K562 (cell line): ENCODE data around the gene PLCB4. TPM values are rescaled to one million over a fixed set of nuclear protein-coding genes. Genes with fewer than 3 reads are reported as not detected.

ENCODE experiments used
- ARID1B ChIP-seq: fragments of 450-650 bp; IDR thresholded peaks from 2 replicates; pipeline ENCODE4 v1.6.1; 2016; ENCODE audit warnings: antibody characterized with exemption, mild to moderate bottlenecking, inconsistent platforms
- ATF6 ChIP-seq: sonication (generic); formaldehyde crosslinking; IDR thresholded peaks from 2 replicates; pipeline ENCODE4 v1.4.0; 2020; ENCODE audit warnings: mild to moderate bottlenecking, missing genetic modification reagents
- BCOR ChIP-seq: fragments of 450-650 bp; IDR thresholded peaks from 2 replicates; pipeline ENCODE4 v1.6.1; 2016
- DDX20 ChIP-seq: fragments of 450-650 bp; IDR thresholded peaks from 2 replicates; pipeline ENCODE4 v1.6.1; 2016; ENCODE audit warnings: missing genetic modification characterization, low read depth, mild to moderate bottlenecking, missing compliant biosample characterization, moderate library complexity
- DPF2 ChIP-seq: fragments of 450-650 bp; IDR thresholded peaks from 2 replicates; pipeline ENCODE4 v1.6.1; 2016
- EP300 ChIP-seq: IDR thresholded peaks from 2 replicates; pipeline ENCODE4 v1.6.1; 2012; ENCODE audit warnings: low read length, improper control_type of control experiment
- GATA2 ChIP-seq: sonication (generic); formaldehyde crosslinking; IDR thresholded peaks from 2 replicates; pipeline ENCODE4 v1.4.0; 2020; ENCODE audit warnings: mild to moderate bottlenecking, missing genetic modification reagents
- HSF4 ChIP-seq: fragments of 250-450 bp; sonication (Bioruptor Pico); IDR thresholded peaks from 2 replicates; pipeline ENCODE4 v2.1.2; 2022; ENCODE audit warnings: mild to moderate bottlenecking, moderate library complexity, borderline replicate concordance
- KLF16 ChIP-seq: IDR thresholded peaks from 2 replicates; pipeline ENCODE4 v1.6.1; 2016; ENCODE audit warnings: antibody characterized with exemption
- L3MBTL2 ChIP-seq: fragments of 450-650 bp; IDR thresholded peaks from 2 replicates; pipeline ENCODE4 v1.6.1; 2016; ENCODE audit warnings: mild to moderate bottlenecking, moderate library complexity
- NFIC ChIP-seq: fragments of 450-650 bp; IDR thresholded peaks from 2 replicates; pipeline ENCODE4 v1.6.1; 2017; ENCODE audit warnings: mild to moderate bottlenecking, inconsistent platforms
- NFIX ChIP-seq: fragments of 250-450 bp; sonication (Bioruptor Pico); IDR thresholded peaks from 2 replicates; pipeline ENCODE4 v1.4.0; 2020; ENCODE audit warnings: low read depth, mild to moderate bottlenecking, moderate library complexity
- NFYB ChIP-seq: IDR thresholded peaks from 2 replicates; pipeline ENCODE4 v1.6.1; 2011; ENCODE audit warnings: mild to moderate bottlenecking, moderate library complexity; ENCODE audit not compliant: insufficient read length; ENCODE audit errors: extremely low read depth
- NKRF ChIP-seq: fragments of 450-650 bp; IDR thresholded peaks from 2 replicates; pipeline ENCODE4 v1.6.1; 2016; ENCODE audit warnings: borderline replicate concordance
- PKNOX1 ChIP-seq: fragments of 450-650 bp; IDR thresholded peaks from 2 replicates; pipeline ENCODE4 v1.6.1; 2016
- POLR2AphosphoS5 ChIP-seq: IDR thresholded peaks from 2 replicates; pipeline ENCODE4 v1.6.1; 2011; ENCODE audit warnings: mild to moderate bottlenecking, low read depth, low read length, moderate library complexity; ENCODE audit not compliant: control insufficient read depth, insufficient read depth
- SMARCA4 ChIP-seq: fragments of 450-650 bp; IDR thresholded peaks from 2 replicates; pipeline ENCODE4 v1.6.1; 2016
- TCF3 ChIP-seq: sonication (generic); formaldehyde crosslinking; IDR thresholded peaks from 2 replicates; pipeline ENCODE4 v1.4.0; 2020; ENCODE audit warnings: mild to moderate bottlenecking, missing genetic modification reagents
- TEAD4 ChIP-seq, 2 experiments: sonication (generic) in 1 of 2; formaldehyde crosslinking in 1 of 2; IDR thresholded peaks; 2 replicates each; pipeline versions ENCODE4 v1.6.1 to v1.8.0; 2012 to 2022; ENCODE audit warnings: borderline replicate concordance in 1 of 2, inconsistent platforms in 1 of 2, low read length in 1 of 2, mild to moderate bottlenecking in 1 of 2, missing genetic modification reagents in 1 of 2
- TRIM25 ChIP-seq: fragments of 450-650 bp; IDR thresholded peaks from 2 replicates; pipeline ENCODE4 v1.7.0; 2016; ENCODE audit warnings: borderline replicate concordance
- ZNF589 ChIP-seq: fragments of 200-800 bp; sonication (Bioruptor generic); IDR thresholded peaks from 2 replicates; pipeline ENCODE4 v1.6.1; 2016; ENCODE audit warnings: low read depth, missing genetic modification characterization, missing compliant biosample characterization
- polyA plus RNA-seq, 8 experiments: library from polyadenylated mRNA; depleted of rRNA in 4 of 8; stranded (reverse) in 5 of 8; unstranded in 3 of 8; fragments of >200 nt; fragmentation: Nextera tagmentation in 2 of 8; fragmentation: Illumina TruSeq in 1 of 8; extraction: Ambion mirVana in 2 of 8; extraction: Trizol in 1 of 8; gene quantifications; 2 replicates each; pipeline versions ENCODE4 v1.2.1 to v1.2.3, GENCODE V29; 2011 to 2014; ENCODE audit warnings: inconsistent platforms in 1 of 8, missing spikeins in 1 of 8
- total RNA-seq, 7 experiments: library from RNA; depleted of rRNA in 6 of 7; stranded (reverse); fragments of >200 nt in 6 of 7; fragmentation: Illumina TruSeq in 2 of 7; extraction: Trizol in 2 of 7; gene quantifications; 2 replicates each; pipeline versions ENCODE4 v1.2.1 to v1.2.3, GENCODE V29; 2011 to 2021; ENCODE audit warnings: low replicate concordance in 1 of 7

PLCB4 gene
- total and polyA plus RNA-seq, 9 of the 15 experiments (the other 6 are each of a cell fraction or from before 2014, with no cell fraction given): 0.20 to 2.9 (median 0.52) TPM

GRCh38 chr20:9140162-9140760, 71.4 kb downstream of the PLCB4 start (continued):
- TF ChIP-seq TCF3 (CRISPR knock-in tag): peak; percentile 79
- TF ChIP-seq ZNF589 (CRISPR knock-in tag): 0 out of 2 replicates have a peak, but pooled peaks have one; percentile 28
- TF ChIP-seq NFYB: no peak
- peak; percentile 68 for TF ChIP-seq DPF2
- peak; percentile 80 for TF ChIP-seq GATA2 (CRISPR knock-in tag)
- peak; percentile 50; the same call in 1 of the 2 replicates for TF ChIP-seq NFIC
- no peak for TF ChIP-seq HSF4 (CRISPR knock-in tag)
- TF ChIP-seq TEAD4 (IDR thresholded peaks at IDR 0.05; ENCODE audit: low read length): peak; percentile 85
- TF ChIP-seq TEAD4 (CRISPR knock-in tag; IDR thresholded peaks at IDR 0.05; ENCODE audit: borderline replicate concordance): no peak
- TF ChIP-seq NFIX (CRISPR knock-in tag): no peak
- peak; percentile 48; the same call in 1 of the 2 replicates for TF ChIP-seq POLR2AphosphoS5
- peak; percentile 48; the same call in 1 of the 2 replicates for TF ChIP-seq EP300
- TF ChIP-seq KLF16: peak; percentile 53; the same call in 1 of the 2 replicates
- no peak for TF ChIP-seq ATF6 (CRISPR knock-in tag)
- peak; percentile 74 for TF ChIP-seq PKNOX1
- TF ChIP-seq TRIM25: no peak
- TF ChIP-seq DDX20 (tag): no peak
- no peak for TF ChIP-seq NKRF
- peak; percentile 86 for TF ChIP-seq ARID1B
- no peak for TF ChIP-seq L3MBTL2
- TF ChIP-seq BCOR: no peak
- TF ChIP-seq SMARCA4: peak; percentile 63; the same call in 1 of the 2 replicates
